ENCODE results near the gene CCDC148. TPM values are rescaled to one million over a fixed set of nuclear protein-coding genes. Genes with fewer than 3 reads are reported as not detected.

The CCDC148 gene
- total and polyA plus RNA-seq, 2 experiments from 2014 or later, result 1.2 to 1.8 TPM

GRCh38 chr2:158481116-158481515 lies 24.6 kb upstream of the CCDC148 start:
- TF ChIP-seq ETS1 (IDR thresholded peaks at IDR 0.05), result no peak
- TF ChIP-seq CTCF (conservative IDR thresholded peaks at IDR 0.05; ENCODE audit: low read depth in 2 of 2), result no peak
- TF ChIP-seq ZNF462 (CRISPR knock-in tag; IDR thresholded peaks at IDR 0.05), result no peak
- no peak for TF ChIP-seq EZH2 (IDR thresholded peaks at IDR 0.05; ENCODE audit: low read depth, unreplicated experiment)
- TF ChIP-seq ZNF114 (CRISPR knock-in tag; IDR thresholded peaks at IDR 0.05), result no peak
- no peak for TF ChIP-seq NANOG (IDR thresholded peaks at IDR 0.05; ENCODE audit: borderline replicate concordance)
- no peak for TF ChIP-seq POLR2AphosphoS5 (IDR thresholded peaks at IDR 0.05; ENCODE audit: low read depth)
- TF ChIP-seq JUNB (IDR thresholded peaks at IDR 0.05; ENCODE audit: unreplicated experiment), result no peak
- no peak for TF ChIP-seq REST (IDR thresholded peaks at IDR 0.05; ENCODE audit: unreplicated experiment)
- TF ChIP-seq STAT1 (IDR thresholded peaks at IDR 0.05; ENCODE audit: unreplicated experiment), result no peak
- no peak for TF ChIP-seq CREB1 (CRISPR knock-in tag; IDR thresholded peaks at IDR 0.05; ENCODE audit: low read depth)
- no peak for TF ChIP-seq EZH2phosphoT487 (IDR thresholded peaks at IDR 0.05; ENCODE audit: unreplicated experiment)
- TF ChIP-seq ZNF331 (CRISPR knock-in tag; IDR thresholded peaks at IDR 0.05; ENCODE audit: low read depth), result no peak
- no peak overlapping the region for H3K4me2 ChIP-seq
- no peaks in the 10 kb centered on the region for H3K27me3 ChIP-seq (ENCODE audit: insufficient read depth)
- no peaks in the 10 kb centered on the region for H3K9me2 ChIP-seq (ENCODE audit: insufficient read depth)
- no peak overlapping the region for H3K27ac ChIP-seq (ENCODE audit: low read depth)
- no peaks in the 10 kb centered on the region for H3K36me3 ChIP-seq (ENCODE audit: insufficient read depth)
- Mint-ChIP-seq H3K36me3 (ENCODE audit: low read depth) (peaks cover 7% of the 10 kb centered on the region; the same call in 2 of the 3 replicates), H3K27me3 (ENCODE audit: insufficient read depth, low read depth, poor library complexity) (no peaks in the 10 kb centered on the region), H3K4me1 (peaks cover 28% of the 10 kb centered on the region), H3K4me3 (no peak overlapping the region), H3K27ac (no peak overlapping the region), H3K9me3 (no peaks in the 10 kb centered on the region)
- H3K4me3 ChIP-seq, result no peak overlapping the region
- ATAC-seq, result no peak
- peaks cover 11% of the 10 kb centered on the region for H4K20me1 ChIP-seq (replicated peaks; ENCODE audit: insufficient read depth)
- no peak overlapping the region for H2AFZ ChIP-seq
- H3K4me1 ChIP-seq (ENCODE audit: insufficient read depth), result peaks cover 9% of the 10 kb centered on the region; the same call in 1 of the 2 replicates
- H3K79me2 ChIP-seq (replicated peaks; ENCODE audit: insufficient read depth), result peaks cover 90% of the 10 kb centered on the region
- DNase-seq (ENCODE audit: low spot score), result no peak
- H3F3A ChIP-seq (replicated peaks; ENCODE audit: low read depth), result no peaks in the 10 kb centered on the region

Measured in GM23338 (cell line).